Fibroblast of villous mesenchyme (primary cell): ENCODE data around the gene RABEP2. TPM values are rescaled to one million over a fixed set of nuclear protein-coding genes. Genes with fewer than 3 reads are reported as not detected.
"Not testable (repeated sequence)": the region's sequence is repeated elsewhere in the genome, so short reads cannot be mapped to it uniquely, and the experiment has no call there.

Experiments
- DNase-seq: peaks from one replicate; pipeline ENCODE4 v3.0.0-alpha.2; 2010; ENCODE audit warnings: low read depth
- H3K4me3 ChIP-seq: 2 replicates; pipeline ENCODE4 v1.5.1; 2011; ENCODE audit warnings: low read depth, mild to moderate bottlenecking, low read length
- CTCF ChIP-seq: IDR thresholded peaks from 2 replicates; pipeline ENCODE4 v1.5.1; 2012; ENCODE audit warnings: low read depth, mild to moderate bottlenecking, low read length; ENCODE audit not compliant: insufficient read depth
- total RNA-seq: library from RNA; depleted of rRNA; stranded (reverse); fragments of >200 nt; gene quantifications from 2 replicates; pipeline ENCODE4 v1.2.3, GENCODE V29; 2012

RABEP2 gene
- 29.4 and 35.4 TPM in 2 replicates for total RNA-seq

GRCh38 chr16:28924762-28925385 lies at the start of gene RABEP2:
RABEP2 (minus strand) TSS chr16:28925238; CDS start chr16:28925163, 75 bp downstream.
- peak within 1 kb of the TSS; percentile 80 for H3K4me3 ChIP-seq
- no peak for TF ChIP-seq CTCF
- peak; percentile 86 for DNase-seq

- H3K4me3 ChIP-seq = peak within 1 kb of the TSS; percentile 87
- no peak for TF ChIP-seq CTCF
- peak; percentile 98 for DNase-seq
These were observed 49.6 kb upstream of the RABEP2 start, which contains the start of gene SPNS1 for GRCh38 chr16:28974437-28975157. SPNS1 (plus strand) TSS chr16:28974778; CDS start chr16:28975152, 374 bp downstream.

GRCh38 chr16:28974007-28974436 lies 49.0 kb upstream of the RABEP2 start:
- peak; percentile 79 for TF ChIP-seq CTCF
- H3K4me3 ChIP-seq = peak overlapping the region; percentile 87
- peak; percentile 74 for DNase-seq

- H3K4me3 ChIP-seq, DNase-seq: not testable (repeated sequence)
These were observed 44.7 kb upstream of the RABEP2 start for GRCh38 chr16:28969696-28970095.

- H3K4me3 ChIP-seq = no peak overlapping the region
- no peak for TF ChIP-seq CTCF
- no peak for DNase-seq
These were observed 42.1 kb upstream of the RABEP2 start for GRCh38 chr16:28967156-28967555.

GRCh38 chr16:28964496-28964895 lies 39.5 kb upstream of the RABEP2 start:
- TF ChIP-seq CTCF = no peak

GRCh38 chr16:28964072-28964471 lies 39.0 kb upstream of the RABEP2 start:
- DNase-seq = no peak
- TF ChIP-seq CTCF = no peak
- no peak overlapping the region for H3K4me3 ChIP-seq

More at GRCh38 chr16:28964496-28964895, 39.5 kb upstream of the RABEP2 start:
- DNase-seq = no peak
- no peak overlapping the region for H3K4me3 ChIP-seq
